ENCODE data around the gene TMEM37. TPM values are rescaled to one million over a fixed set of nuclear protein-coding genes. Genes with fewer than 3 reads are reported as not detected.

TMEM37 gene
- total and polyA plus RNA-seq, 12 donors: 0.32 to 4.7 (median 1.9) TPM

DNA sequence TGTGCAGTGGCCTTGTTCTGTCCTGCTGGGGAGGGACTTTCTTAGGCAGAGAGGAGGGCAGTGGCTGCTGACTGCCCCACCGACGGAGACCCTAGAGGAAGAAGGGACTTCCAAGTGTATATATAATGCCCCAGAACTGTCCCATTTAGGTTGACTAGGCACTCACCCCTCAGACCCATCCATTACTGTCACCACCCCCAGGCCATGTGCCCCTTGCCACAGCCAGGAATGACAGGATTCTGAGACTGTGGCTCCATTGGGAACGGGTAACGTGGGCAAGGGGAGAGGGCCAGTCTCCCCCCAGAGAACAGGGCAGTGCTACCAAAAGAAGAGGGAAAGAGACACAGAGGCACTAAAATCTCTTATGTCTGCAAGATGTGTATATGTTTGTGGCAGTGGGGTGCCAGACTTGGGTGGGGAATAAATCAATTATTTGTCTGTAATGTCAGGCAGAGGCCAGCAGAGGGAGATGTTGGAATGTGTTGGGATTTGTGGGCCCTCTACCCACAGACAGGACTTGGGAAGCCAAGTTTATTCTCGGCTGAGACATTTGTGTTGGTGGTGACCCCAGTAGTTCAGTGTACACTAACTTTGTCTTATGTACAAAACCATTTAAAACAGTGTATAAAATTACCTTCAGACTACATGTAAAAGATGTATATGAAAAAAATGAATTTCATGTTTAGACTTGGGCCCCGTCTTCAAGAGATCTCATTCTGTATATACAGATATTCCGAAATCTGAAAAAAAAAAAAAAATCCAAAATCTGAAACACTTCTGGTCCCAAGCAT is 24.0 kb upstream of the TMEM37 start:
- H3K9me3 ChIP-seq: peaks cover 0 to 5% (median 0%) of the 10 kb centered on the region in 11 donors
- H3K36me3 ChIP-seq: no peaks in the 10 kb centered on the region
- H3K27ac ChIP-seq: peak overlapping the region in 1 of 10 donors; percentile 16
- H3K4me1 ChIP-seq: peaks cover 0 to 13% (median 4%) of the 10 kb centered on the region in 9 donors
- WGBS, 2 donors: 74 to 78% methylated on average over 7 of the region's 7 CpGs
- TF ChIP-seq, protein P1, sequence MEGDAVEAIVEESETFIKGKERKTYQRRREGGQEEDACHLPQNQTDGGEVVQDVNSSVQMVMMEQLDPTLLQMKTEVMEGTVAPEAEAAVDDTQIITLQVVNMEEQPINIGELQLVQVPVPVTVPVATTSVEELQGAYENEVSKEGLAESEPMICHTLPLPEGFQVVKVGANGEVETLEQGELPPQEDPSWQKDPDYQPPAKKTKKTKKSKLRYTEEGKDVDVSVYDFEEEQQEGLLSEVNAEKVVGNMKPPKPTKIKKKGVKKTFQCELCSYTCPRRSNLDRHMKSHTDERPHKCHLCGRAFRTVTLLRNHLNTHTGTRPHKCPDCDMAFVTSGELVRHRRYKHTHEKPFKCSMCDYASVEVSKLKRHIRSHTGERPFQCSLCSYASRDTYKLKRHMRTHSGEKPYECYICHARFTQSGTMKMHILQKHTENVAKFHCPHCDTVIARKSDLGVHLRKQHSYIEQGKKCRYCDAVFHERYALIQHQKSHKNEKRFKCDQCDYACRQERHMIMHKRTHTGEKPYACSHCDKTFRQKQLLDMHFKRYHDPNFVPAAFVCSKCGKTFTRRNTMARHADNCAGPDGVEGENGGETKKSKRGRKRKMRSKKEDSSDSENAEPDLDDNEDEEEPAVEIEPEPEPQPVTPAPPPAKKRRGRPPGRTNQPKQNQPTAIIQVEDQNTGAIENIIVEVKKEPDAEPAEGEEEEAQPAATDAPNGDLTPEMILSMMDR (IDR thresholded peaks at IDR 0.05): peak; percentile 67 to 85 (median 79)
- DNase-seq: peak in 1 of 2 donors; percentile 61
- peak; percentile 45 to 85 (median 74) for ATAC-seq
- intact Hi-C loops (cut with DNase I): loop anchor here (1.0 to 10.0 kb wide), 9 partner anchors 69 to 255 kb away; no protein-coding TSS in a partner anchor
- no peak overlapping the region for H3K4me3 ChIP-seq
- no peaks in the 10 kb centered on the region for H3K27me3 ChIP-seq

DNA sequence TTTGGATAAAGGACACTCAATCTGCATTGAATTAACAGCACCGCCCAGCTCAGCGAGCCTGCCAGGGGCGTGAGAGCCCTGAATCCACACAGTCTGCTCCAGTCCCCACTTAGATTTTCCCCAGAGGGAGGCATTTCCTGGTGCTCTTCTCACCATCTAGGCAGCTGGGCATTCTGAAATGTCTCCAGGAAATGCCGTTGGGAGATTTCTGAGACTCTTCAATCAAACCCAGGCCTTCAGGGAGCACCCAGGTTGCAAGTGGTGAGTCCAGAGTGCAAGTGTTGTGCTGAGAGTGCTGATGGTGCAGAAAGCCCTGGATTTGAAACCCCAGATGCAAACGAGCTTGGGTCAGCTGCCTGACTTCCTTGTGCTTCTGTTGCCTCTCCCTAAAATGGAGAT is 23.4 kb upstream of the TMEM37 start:
- TF ChIP-seq, protein P1 (IDR thresholded peaks at IDR 0.05): no peak
- 66 to 68% methylated on average over 5 of the region's 5 CpGs for WGBS, 2 donors
- no peaks in the 10 kb centered on the region for H3K27me3 ChIP-seq
- intact Hi-C loops (cut with DNase I): loop anchor here in 9 of 10 donors (5.0 to 10.0 kb wide), 6 partner anchors 69 to 254 kb away; no protein-coding TSS in a partner anchor
- peaks cover 0 to 5% (median 0%) of the 10 kb centered on the region in 11 donors for H3K9me3 ChIP-seq
- no peak overlapping the region for H3K4me3 ChIP-seq
- peaks cover 0 to 8% (median 0%) of the 10 kb centered on the region in 9 donors for H3K4me1 ChIP-seq
- no peak for DNase-seq
- ATAC-seq: peak in 5 of 8 donors; percentile 36 to 55 (median 50)
- no peaks in the 10 kb centered on the region for H3K36me3 ChIP-seq
- H3K27ac ChIP-seq: peak overlapping the region in 1 of 10 donors; percentile 16

DNA sequence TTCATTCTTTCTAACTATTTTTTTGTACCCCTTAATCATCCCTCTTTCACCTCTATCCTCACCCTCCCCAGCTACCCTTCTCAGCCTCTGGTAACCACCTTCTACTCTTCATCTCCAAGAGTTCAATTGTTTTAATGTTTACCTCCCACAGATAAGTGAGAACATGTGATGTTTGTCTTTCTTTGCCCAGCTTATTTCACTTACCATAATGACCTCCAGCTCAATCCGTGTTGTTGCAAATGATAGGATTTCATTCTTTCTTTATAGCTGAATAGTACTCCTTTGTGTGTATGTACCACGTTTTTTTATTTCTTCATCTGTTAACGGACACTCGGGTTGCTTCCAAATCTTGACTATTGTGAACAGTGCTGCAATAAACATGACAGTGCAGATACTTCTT is 22.1 kb upstream of the TMEM37 start:
- DNase-seq (no peak), ATAC-seq (no peak)
- 81 to 84% methylated on average over 4 of the region's 4 CpGs for WGBS, 2 donors
- intact Hi-C loops (cut with DNase I): loop anchor here in 9 of 10 donors (5.0 to 10.0 kb wide), 6 partner anchors 68 to 253 kb away; no protein-coding TSS in a partner anchor
- TF ChIP-seq, protein P1 (IDR thresholded peaks at IDR 0.05): no peak
- H3K27ac ChIP-seq: no peak overlapping the region
- H3K9me3 ChIP-seq: peaks cover 0 to 12% (median 0%) of the 10 kb centered on the region in 11 donors
- no peaks in the 10 kb centered on the region for H3K27me3 ChIP-seq
- H3K4me3 ChIP-seq: no peak overlapping the region
- H3K36me3 ChIP-seq: no peaks in the 10 kb centered on the region
- peaks cover 0 to 6% (median 0%) of the 10 kb centered on the region in 9 donors for H3K4me1 ChIP-seq

DNA sequence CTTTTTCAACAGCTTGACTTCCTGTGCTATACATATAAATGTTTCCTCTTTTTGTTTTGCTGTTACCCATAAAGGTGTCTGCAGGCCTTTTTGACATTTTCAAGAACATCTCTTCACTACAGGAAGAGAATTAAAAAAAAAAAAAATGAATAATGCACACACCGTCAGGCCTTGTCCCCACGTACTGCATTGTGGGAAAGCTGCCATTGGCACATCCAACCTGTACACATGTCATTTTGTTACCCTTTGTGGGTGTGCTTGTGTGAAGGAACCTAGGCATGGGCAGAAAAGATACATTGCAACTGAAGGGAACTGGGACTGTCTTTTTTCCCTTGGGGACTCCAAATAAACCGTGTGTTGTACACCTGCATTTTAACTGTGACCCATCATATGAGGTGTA is 16.8 kb upstream of the TMEM37 start:
- TF ChIP-seq, protein P1 (IDR thresholded peaks at IDR 0.05): no peak
- Histone ChIP-seq H3K27ac (no peak overlapping the region), H3K27me3 (no peaks in the 10 kb centered on the region), H3K4me1 (no peaks in the 10 kb centered on the region), H3K9me3 (peaks cover 0 to 16% (median 0%) of the 10 kb centered on the region in 11 donors), H3K4me3 (no peak overlapping the region), H3K36me3 (no peaks in the 10 kb centered on the region)
- DNase-seq: no peak
- intact Hi-C loops (cut with DNase I): no loop called here
- WGBS, 2 donors: 77 to 85% methylated on average over 3 of the region's 3 CpGs
- no peak for ATAC-seq

Measured in heart right ventricle (tissue), 16 donors.